DOHH2 (cell line): ENCODE results near the gene TTC19.

Experiments
- CTCF ChIP-seq: fragments of 200-600 bp; sonication (generic); IDR thresholded peaks from one replicate; pipeline ENCODE4 v1.5.1; 2014; ENCODE audit warnings: antibody characterized with exemption, mild to moderate bottlenecking, low read depth, low read length; ENCODE audit not compliant: poor library complexity, severe bottlenecking
- EZH2phosphoT487 ChIP-seq: fragments of 200-600 bp; sonication (generic); IDR thresholded peaks from 2 replicates; pipeline ENCODE4 v1.6.1; 2017; ENCODE audit warnings: borderline replicate concordance, mild to moderate bottlenecking, antibody characterized with exemption, low read length, moderate library complexity, mixed read lengths

GRCh38 chr17:15973834-15974233 is 25.8 kb upstream of the TTC19 start:
- TF ChIP-seq CTCF, result no peak
- no peak for TF ChIP-seq EZH2phosphoT487
